Ishikawa (cell line): ENCODE results near the gene PRUNE2.

Source experiments
- CEBPB ChIP-seq: IDR thresholded peaks from 2 replicates; pipeline ENCODE4 v1.6.1; 2012
- CREB1 ChIP-seq: IDR thresholded peaks from 2 replicates; pipeline ENCODE4 v1.6.1; 2012; ENCODE audit warnings: low read depth
- EP300 ChIP-seq: IDR thresholded peaks from 2 replicates; pipeline ENCODE4 v1.6.1; 2012; ENCODE audit warnings: borderline replicate concordance
- FOXM1 ChIP-seq: IDR thresholded peaks from 2 replicates; pipeline ENCODE4 v1.6.1; 2012; ENCODE audit warnings: low read depth, borderline replicate concordance
- MAX ChIP-seq: IDR thresholded peaks from 2 replicates; pipeline ENCODE4 v1.6.1; 2012
- NFIC ChIP-seq: IDR thresholded peaks from 2 replicates; pipeline ENCODE4 v1.6.1; 2012
- RAD21 ChIP-seq: IDR thresholded peaks from 2 replicates; pipeline ENCODE4 v1.6.1; 2012; ENCODE audit warnings: low read depth
- REST ChIP-seq: IDR thresholded peaks from 2 replicates; pipeline ENCODE4 v1.6.1; 2012; ENCODE audit warnings: low read depth, mild to moderate bottlenecking
- TAF1 ChIP-seq: IDR thresholded peaks from 2 replicates; pipeline ENCODE4 v1.6.1; 2012; ENCODE audit warnings: low read depth, mild to moderate bottlenecking
- TCF12 ChIP-seq: IDR thresholded peaks from 2 replicates; pipeline ENCODE4 v1.6.1; 2012; ENCODE audit warnings: low read depth
- TEAD4 ChIP-seq: IDR thresholded peaks from 2 replicates; pipeline ENCODE4 v1.6.1; 2012
- YY1 ChIP-seq: IDR thresholded peaks from 2 replicates; pipeline ENCODE4 v1.6.1; 2012; ENCODE audit warnings: low read depth
- ZBTB7A ChIP-seq: IDR thresholded peaks from 2 replicates; pipeline ENCODE4 v1.6.1; 2012; ENCODE audit warnings: low read depth
- TF ChIP-seq, protein P1 (sequence below): IDR thresholded peaks from 2 replicates; pipeline ENCODE4 v1.6.1; 2012

GRCh38 chr9:76916231-76916630 lies 10.3 kb upstream of the PRUNE2 start:
- no peak for TF ChIP-seq MAX
- TF ChIP-seq ZBTB7A: no peak
- TF ChIP-seq TCF12: no peak
- TF ChIP-seq CEBPB: no peak
- TF ChIP-seq, protein P1, sequence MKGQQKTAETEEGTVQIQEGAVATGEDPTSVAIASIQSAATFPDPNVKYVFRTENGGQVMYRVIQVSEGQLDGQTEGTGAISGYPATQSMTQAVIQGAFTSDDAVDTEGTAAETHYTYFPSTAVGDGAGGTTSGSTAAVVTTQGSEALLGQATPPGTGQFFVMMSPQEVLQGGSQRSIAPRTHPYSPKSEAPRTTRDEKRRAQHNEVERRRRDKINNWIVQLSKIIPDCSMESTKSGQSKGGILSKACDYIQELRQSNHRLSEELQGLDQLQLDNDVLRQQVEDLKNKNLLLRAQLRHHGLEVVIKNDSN: no peak
- no peak for TF ChIP-seq EP300
- TF ChIP-seq CREB1: no peak
- TF ChIP-seq YY1: no peak
- no peak for TF ChIP-seq TAF1
- TF ChIP-seq REST: no peak
- no peak for TF ChIP-seq TEAD4
- TF ChIP-seq RAD21: no peak
- no peak for TF ChIP-seq NFIC
- no peak for TF ChIP-seq FOXM1
